Measurements from ENCODE around the gene CAMKMT.

GRCh38 chr2:44777036-44777435, 415.3 kb downstream of the CAMKMT start:
- TF ChIP-seq CTCF (conservative IDR thresholded peaks at IDR 0.05) (no peak), ZFX (IDR thresholded peaks at IDR 0.05) (no peak)
